Cerebellar nuclear complex (tissue), 1 donor: ENCODE results near the gene MAPK8IP3.
"Not testable (repeated sequence)": the region's sequence is repeated elsewhere in the genome, so short reads cannot be mapped to it uniquely, and the experiment has no call there.

Source experiments
- DNase-seq, 2 experiments: peaks; one replicate each; lab custom pipeline; 2025; lab: John Stamatoyannopoulos, UW

Gene MAPK8IP3

GRCh38 chr16:1677339-1677738, 28.7 kb upstream of the MAPK8IP3 start:
- DNase-seq = no peak

- peak; percentile 83 to 88 for DNase-seq
These were observed 28.0 kb upstream of the MAPK8IP3 start, which contains the start of gene JPT2 for GRCh38 chr16:1677942-1678499. Gene JPT2 (plus strand): TSS chr16:1678279. CDS start chr16:1678313, 34 bp downstream.

- DNase-seq = no peak
These were observed 27.4 kb upstream of the MAPK8IP3 start for GRCh38 chr16:1678500-1679098.

GRCh38 chr16:1680361-1680760, 25.6 kb upstream of the MAPK8IP3 start:
- DNase-seq = no peak

GRCh38 chr16:1681032-1681431, 25.0 kb upstream of the MAPK8IP3 start:
- no peak for DNase-seq

- DNase-seq = peak in 1 of 2 experiments; percentile 23
These were observed 18.3 kb upstream of the MAPK8IP3 start for GRCh38 chr16:1687427-1688316.

- DNase-seq = no peak
These were observed 17.0 kb upstream of the MAPK8IP3 start for GRCh38 chr16:1688807-1689560.

- no peak for DNase-seq
These were observed 16.1 kb upstream of the MAPK8IP3 start for GRCh38 chr16:1689853-1690252.

- DNase-seq = no peak
These were observed 15.2 kb upstream of the MAPK8IP3 start for GRCh38 chr16:1690810-1691209.

GRCh38 chr16:1691276-1691675, 14.7 kb upstream of the MAPK8IP3 start:
- DNase-seq = no peak

GRCh38 chr16:1691956-1692355, 14.0 kb upstream of the MAPK8IP3 start:
- DNase-seq = no peak

GRCh38 chr16:1696863-1697262, 9.1 kb upstream of the MAPK8IP3 start:
- DNase-seq = no peak

- no peak for DNase-seq
These were observed 7.3 kb upstream of the MAPK8IP3 start for GRCh38 chr16:1698680-1699079.

GRCh38 chr16:1700246-1700645, 5.7 kb upstream of the MAPK8IP3 start:
- DNase-seq = no peak

GRCh38 chr16:1701216-1701878, 4.6 kb upstream of the MAPK8IP3 start:
- DNase-seq = no peak

GRCh38 chr16:1705324-1705687, 689 bp upstream of the MAPK8IP3 start:
- not testable (repeated sequence) for DNase-seq

- no peak for DNase-seq
These were observed 594 bp downstream of the MAPK8IP3 start for GRCh38 chr16:1706386-1707192.

GRCh38 chr16:1707193-1707790, 1.3 kb downstream of the MAPK8IP3 start:
- no peak for DNase-seq

GRCh38 chr16:1708083-1708767, 2.2 kb downstream of the MAPK8IP3 start:
- DNase-seq = no peak

- peak in 1 of 2 experiments; percentile 9 for DNase-seq
These were observed 2.8 kb downstream of the MAPK8IP3 start for GRCh38 chr16:1708768-1709180.
